SKM-1 treated with dmso at 0.1 percent for 144 hours (cell line): Measurements from ENCODE around the gene SGMS2.
"Not testable (repeated sequence)": the region's sequence is repeated elsewhere in the genome, so short reads cannot be mapped to it uniquely, and the experiment has no call there.

Experiments used
- DNase-seq: peaks from one replicate; lab custom pipeline; 2025; ENCODE audit not compliant: unreplicated experiment; lab: John Stamatoyannopoulos, UW

SGMS2 gene

GRCh38 chr4:107863850-107864371 is 39.2 kb downstream of the SGMS2 start:
- DNase-seq = no peak

GRCh38 chr4:107866726-107867125 is 42.0 kb downstream of the SGMS2 start:
- DNase-seq = no peak

- DNase-seq = no peak
These were observed 45.5 kb downstream of the SGMS2 start for GRCh38 chr4:107870236-107870635.

- no peak for DNase-seq
These were observed 46.4 kb downstream of the SGMS2 start for GRCh38 chr4:107870916-107871786.

- no peak for DNase-seq
These were observed 49.3 kb downstream of the SGMS2 start for GRCh38 chr4:107874024-107874423.

- DNase-seq = no peak
These were observed 51.4 kb downstream of the SGMS2 start for GRCh38 chr4:107876099-107876498.

GRCh38 chr4:107877361-107877760 is 52.6 kb downstream of the SGMS2 start:
- DNase-seq = no peak

GRCh38 chr4:107885865-107886264 is 61.1 kb downstream of the SGMS2 start:
- no peak for DNase-seq

- no peak for DNase-seq
These were observed 63.5 kb downstream of the SGMS2 start for GRCh38 chr4:107888237-107888636.

- no peak for DNase-seq
These were observed 66.0 kb downstream of the SGMS2 start for GRCh38 chr4:107890779-107891178.

GRCh38 chr4:107891299-107891698 is 66.6 kb downstream of the SGMS2 start:
- DNase-seq = no peak

- no peak for DNase-seq
These were observed 68.7 kb downstream of the SGMS2 start for GRCh38 chr4:107893171-107894137.

GRCh38 chr4:107894138-107894603 is 69.4 kb downstream of the SGMS2 start:
- DNase-seq = no peak

GRCh38 chr4:107896158-107896645 is 71.5 kb downstream of the SGMS2 start:
- DNase-seq = no peak

GRCh38 chr4:107896646-107897045 is 71.9 kb downstream of the SGMS2 start:
- DNase-seq = no peak

GRCh38 chr4:107897823-107898222 is 73.1 kb downstream of the SGMS2 start:
- no peak for DNase-seq

GRCh38 chr4:107900067-107900466 is 75.3 kb downstream of the SGMS2 start:
- DNase-seq = no peak

- DNase-seq = no peak
These were observed 75.8 kb downstream of the SGMS2 start for GRCh38 chr4:107900508-107900907.

GRCh38 chr4:107901213-107901934 is 76.6 kb downstream of the SGMS2 start:
- DNase-seq = no peak

GRCh38 chr4:107902715-107903114 is 78.0 kb downstream of the SGMS2 start:
- DNase-seq = no peak

GRCh38 chr4:107905082-107905481 is 80.3 kb downstream of the SGMS2 start:
- not testable (repeated sequence) for DNase-seq
